ENCODE measurements around the gene CLEC16A.

CLEC16A gene

DNA sequence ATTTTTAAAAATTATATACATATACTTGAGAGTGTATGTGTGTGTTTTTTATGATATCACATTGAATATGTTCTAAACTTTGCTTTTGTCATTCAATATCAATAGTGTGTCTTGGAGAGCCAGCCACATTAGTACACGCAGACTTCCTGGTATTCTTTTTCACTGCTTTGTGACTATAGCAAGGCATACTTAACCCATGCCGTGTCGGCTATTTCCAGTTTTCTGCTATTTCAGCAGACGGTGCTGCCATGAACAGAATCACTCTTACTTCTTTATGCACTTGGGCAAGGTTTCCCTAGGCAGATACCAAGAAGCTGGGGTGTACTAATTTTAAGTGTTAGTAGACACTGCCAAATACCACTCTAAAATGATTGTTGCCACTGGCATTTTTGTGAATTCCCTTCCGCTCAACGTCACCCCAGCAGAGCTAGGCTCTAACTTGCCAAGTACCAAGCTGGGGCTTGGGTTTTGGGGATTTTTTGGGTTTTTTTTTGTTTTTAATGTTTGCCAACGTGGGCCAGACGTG is 176.8 kb downstream of the CLEC16A start:
- no peak for DNase-seq (ENCODE audit: low spot score)

DNA sequence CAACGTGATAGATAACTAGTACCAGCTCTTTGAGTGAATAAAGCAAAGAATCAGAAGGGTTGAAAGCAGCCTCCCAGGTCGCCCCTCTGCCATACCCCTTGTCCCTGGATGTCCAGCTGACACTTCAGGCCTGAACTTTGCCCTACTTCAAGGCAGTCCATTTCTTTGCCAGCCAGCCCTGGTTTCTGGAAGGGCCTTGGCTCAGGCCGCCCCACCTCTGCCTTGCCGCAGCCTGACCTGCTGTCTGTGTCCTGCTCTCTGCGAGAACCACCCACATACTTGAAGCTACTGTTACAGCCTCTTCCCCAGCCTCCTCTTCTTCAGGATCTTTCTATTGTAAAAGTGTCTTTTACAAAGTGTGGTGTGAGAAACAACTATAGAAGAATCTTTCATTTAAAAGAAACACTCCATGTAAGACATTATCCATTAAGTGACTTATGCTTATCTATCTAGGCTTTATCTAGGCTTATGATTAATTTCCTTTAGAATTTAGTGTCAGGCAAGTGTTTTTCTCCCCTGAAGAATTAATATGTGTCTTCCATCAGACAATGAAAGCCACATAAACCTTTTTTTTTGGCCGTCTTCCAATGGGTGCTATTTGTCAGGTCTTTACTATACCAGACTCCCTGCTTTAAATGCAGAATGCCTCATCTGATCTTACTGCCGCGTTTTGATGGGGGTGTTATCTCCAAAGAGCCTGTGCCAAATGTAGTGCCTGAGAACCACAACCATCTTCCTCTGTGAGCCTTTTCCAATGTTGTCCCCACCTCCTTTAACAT is 177.7 kb downstream of the CLEC16A start:
- no peak for DNase-seq (ENCODE audit: low spot score)

DNA sequence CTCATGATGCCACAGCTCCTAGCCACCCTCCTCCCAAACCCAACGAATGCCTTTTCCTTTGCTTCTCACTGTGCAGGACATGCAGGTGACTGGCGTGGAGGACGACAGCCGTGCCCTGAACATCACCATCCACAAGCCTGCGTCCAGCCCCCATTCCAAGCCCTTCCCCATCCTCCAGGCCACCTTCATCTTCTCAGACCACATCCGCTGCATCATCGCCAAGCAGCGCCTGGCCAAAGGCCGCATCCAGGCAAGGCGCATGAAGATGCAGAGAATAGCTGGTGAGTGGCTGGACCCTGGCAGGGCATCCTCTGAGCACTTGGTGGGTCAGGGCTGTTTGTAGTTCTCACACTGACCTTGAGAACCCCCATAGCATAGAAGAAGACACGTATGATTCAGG is 179.3 kb downstream of the CLEC16A start:
- DNase-seq (ENCODE audit: low spot score): no peak

- DNase-seq (ENCODE audit: low spot score): no peak
These were observed 181.6 kb downstream of the CLEC16A start for GRCh38 chr16:11125936-11126335.

GRCh38 chr16:11126399-11127054 is 182.2 kb downstream of the CLEC16A start:
- no peak for DNase-seq (ENCODE audit: low spot score)

DNA sequence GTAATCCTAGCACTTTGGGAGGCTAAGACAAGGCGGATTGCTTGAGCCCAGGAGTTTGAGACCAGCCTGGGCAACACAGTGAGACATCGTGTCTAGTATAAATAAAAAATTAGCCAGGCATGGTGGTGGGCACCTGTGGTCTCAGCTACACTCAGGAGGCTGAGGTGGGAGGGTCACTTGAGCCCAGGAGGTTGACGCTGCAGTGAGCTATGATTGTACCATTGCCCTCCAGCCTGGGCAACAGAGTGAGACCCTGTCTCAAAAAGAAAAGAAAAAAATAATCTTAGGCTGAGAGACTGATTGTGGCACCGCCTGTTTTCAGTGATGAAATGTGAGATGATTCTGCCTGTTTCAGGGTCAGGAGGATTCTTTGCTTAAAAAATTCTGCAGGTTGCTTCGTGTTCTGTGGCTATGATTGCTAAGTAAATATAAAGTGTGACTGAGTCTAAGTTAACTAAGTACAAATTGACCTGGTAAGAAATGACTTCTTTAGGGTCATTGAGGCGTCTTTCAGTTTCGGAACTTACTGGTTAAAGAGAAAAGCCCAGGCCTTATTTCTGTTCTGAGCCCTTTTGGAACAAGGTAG is 183.3 kb downstream of the CLEC16A start:
- DNase-seq (ENCODE audit: low spot score): no peak

DNA sequence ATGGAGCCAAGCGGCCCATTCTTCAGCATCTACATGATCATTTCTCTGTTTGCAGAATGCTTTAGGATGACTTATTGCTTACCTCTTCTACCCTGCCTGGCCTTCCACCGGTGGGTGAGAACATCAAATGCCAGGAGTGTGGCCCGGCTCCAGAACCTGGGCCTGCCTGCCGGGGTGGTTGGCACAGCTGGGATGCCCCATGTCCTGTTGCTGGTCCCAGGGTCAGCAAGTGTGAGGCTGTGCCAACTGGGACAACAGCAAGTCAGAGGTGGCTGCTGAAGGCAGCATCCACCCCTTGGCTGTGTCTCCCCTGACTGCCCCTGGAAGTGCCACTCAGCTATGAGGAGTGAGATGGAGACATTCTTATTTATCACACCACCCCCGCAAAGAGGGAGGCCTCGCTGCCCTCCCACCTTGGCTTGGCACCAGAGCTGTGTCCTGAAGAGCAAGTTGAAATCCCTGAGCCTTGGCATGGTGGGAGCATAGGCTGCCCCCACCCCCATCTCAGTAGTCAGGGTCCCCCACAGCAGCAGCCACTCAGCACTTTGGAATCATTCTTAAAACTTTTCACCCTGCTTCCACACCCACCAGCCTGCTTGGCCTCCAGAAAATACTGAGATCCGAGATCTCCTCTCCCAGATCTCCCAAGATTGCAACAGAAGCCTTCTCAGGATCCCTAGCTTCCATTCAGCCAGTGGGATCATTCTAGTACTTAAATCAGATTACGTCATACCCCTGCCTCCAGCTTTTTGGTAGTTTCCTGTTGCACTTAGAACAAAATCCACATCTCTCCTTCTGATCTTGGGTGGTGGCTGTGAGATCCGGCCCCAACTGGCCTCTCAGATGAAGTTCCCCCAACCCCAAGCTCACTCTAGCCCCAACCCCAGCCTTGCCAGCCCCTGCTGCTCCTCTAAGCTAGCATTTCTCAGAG is 184.1 kb downstream of the CLEC16A start:
- peak; percentile 34 for DNase-seq (ENCODE audit: low spot score)

DNA sequence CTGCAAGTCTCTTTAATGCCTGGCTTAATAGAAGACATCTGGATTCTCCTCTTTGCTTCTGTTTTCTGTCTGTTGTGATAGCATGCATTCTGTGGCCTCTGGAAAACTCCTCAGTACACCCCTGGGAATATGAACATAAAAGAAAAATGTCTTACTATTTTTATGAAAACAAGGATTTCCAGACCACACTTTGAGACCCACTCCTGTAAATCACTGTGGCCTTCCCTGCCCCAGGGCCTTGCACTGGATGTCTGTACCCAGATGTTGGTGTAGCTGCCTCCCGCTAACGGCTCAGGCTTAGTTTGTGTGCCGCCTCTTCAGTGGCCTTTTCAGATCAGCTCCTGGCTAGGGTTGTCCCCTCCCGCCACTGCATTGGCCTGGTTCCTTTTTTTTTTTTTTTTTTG is 185.0 kb downstream of the CLEC16A start:
- DNase-seq (ENCODE audit: low spot score): no peak

- DNase-seq (ENCODE audit: low spot score): no peak
These were observed 186.8 kb downstream of the CLEC16A start for GRCh38 chr16:11130978-11131665.

DNA sequence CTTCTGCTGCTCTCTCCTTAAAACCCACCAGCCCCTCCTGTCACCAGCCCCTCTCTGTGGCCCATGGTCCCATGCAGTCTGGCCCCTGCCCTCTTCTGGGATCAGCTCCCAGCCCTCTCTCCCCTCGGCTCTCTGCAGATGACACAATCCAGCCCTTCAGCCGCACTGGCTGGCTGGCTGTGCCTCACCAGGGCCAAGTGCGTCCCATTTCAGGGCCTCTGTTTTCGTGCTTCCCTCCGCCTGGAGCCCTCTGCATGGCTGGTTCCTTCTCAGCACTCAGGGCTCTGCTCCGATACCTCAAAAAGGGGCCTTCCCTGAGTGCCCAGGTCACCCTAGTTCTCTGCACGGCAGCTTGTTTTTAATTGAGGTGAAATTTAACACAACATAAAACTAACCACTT is 187.3 kb downstream of the CLEC16A start:
- DNase-seq (ENCODE audit: low spot score): no peak

- no peak for DNase-seq (ENCODE audit: low spot score)
These were observed 189.1 kb downstream of the CLEC16A start for GRCh38 chr16:11133344-11133943.

DNA sequence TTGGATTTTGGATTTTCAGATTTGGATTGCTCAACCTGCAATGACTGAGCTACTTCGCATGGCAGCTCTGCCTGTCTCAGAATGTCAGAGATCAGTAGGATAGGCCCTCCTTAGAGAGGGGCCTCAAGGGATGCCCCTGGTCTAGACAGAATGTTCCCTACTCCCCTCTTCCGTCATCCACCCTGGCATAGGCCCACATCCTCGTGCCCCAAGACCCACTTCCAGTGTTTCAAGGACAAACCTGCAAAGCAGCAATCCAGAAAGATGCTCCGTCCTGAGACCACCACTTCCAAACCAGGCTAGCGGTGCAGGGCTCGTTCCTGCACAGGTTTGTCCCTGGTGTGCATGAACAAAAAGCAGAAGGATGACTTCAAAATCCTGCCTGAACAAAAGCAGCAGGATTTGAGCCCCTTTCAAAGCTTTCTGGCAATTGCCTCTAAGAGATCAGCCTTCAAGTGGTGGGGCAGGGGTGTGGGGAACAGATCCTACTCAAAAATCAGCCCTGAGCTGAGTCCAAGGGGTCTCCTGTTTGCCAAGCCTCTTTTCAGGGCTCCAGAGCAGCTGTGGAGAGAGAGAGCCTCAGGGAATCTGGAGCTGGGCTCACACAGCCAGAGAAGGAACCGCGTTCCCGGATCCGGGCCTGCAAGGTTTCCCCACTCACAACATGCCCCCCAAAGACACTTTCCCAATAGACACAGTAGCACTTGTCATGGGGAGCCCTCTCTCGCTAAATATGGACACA is 190.5 kb downstream of the CLEC16A start:
- no peak for DNase-seq (ENCODE audit: low spot score)

DNA sequence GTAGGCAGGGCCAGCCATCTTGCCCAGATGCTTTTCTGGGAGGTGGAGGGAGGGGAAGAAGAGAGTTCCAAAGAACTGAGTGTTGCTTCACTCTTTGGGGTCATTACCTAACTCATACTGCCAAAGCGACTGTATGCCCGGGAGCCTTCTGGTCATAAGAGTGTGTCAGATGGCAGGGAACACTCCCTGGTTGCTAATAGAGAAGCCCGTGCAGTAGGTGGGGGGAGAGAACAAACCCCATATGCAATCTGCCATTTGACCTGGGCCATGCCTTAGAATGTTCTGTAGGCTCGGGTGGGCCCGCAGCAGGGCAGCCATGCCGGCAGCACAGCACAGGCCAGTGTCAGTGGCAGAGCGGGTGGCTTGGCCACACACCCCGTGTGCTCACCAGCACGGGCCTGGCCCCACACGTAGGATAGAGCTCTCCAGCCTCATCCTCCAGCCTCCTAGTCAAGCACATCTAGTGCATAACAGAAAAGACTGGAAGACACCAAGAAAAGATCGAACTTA is 191.2 kb downstream of the CLEC16A start:
- DNase-seq (ENCODE audit: low spot score): no peak

GRCh38 chr16:11136600-11136999 is 192.2 kb downstream of the CLEC16A start:
- no peak for DNase-seq (ENCODE audit: low spot score)

- DNase-seq (ENCODE audit: low spot score): no peak
These were observed 193.8 kb downstream of the CLEC16A start for GRCh38 chr16:11138022-11138768.

GRCh38 chr16:11138769-11139325 is 194.5 kb downstream of the CLEC16A start:
- DNase-seq (ENCODE audit: low spot score): no peak

DNA sequence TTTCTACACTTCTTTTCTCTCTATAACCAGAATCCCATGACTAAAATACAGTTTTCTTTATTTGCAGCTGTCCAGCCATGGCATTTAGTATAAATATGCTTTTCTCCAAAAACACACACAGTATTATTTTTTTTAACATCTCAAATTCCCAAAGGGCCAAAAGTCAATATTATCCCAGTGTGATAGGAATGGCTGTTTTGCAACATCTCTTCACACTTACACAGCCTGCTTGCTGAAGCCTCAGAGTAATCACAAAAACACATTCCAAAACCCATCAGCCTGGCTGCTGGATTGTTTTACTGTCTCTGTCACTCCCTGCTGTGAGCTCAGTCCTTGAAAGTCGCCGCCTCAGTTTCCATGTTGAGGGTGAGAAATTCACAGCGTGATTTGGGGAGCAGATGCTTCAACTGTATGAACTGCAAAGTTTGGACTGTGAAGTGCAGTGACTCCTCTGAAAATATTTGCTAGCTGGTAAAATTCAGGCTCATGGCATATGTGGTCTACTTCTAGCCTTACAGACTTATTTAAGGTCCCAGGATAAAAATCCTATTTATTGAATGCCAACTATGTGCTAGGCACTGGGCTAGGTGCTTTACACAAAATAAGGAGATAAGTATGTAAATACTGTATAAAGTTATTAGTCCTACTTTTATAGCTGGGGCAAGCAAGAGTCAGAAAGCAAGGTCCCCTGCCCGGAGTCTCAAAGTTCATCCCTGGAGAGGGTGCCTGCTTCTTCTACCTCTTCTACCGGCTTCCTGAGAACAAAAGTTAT is 195.1 kb downstream of the CLEC16A start:
- no peak for DNase-seq (ENCODE audit: low spot score)

GRCh38 chr16:11140098-11140375 is 195.7 kb downstream of the CLEC16A start:
- DNase-seq (ENCODE audit: low spot score): peak; percentile 40

Measured in activated CD4-positive, alpha-beta T cell treated with anti-CD3 and anti-CD28 coated beads, Interleukin-2, Interleukin-4, amounts not matched to agents 100 ng/mL and 50 ng/mL, durations not matched to agents 16 hours and 8 hours (primary cell).